Measurements from ENCODE around the gene CCDC30.
"Not testable (repeated sequence)": the region's sequence is repeated elsewhere in the genome, so short reads cannot be mapped to it uniquely, and the experiment has no call there.

CCDC30 gene

GRCh38 chr1:42453386-42453785 is 9.7 kb upstream of the CCDC30 start:
- DNase-seq, result no peak

DNA sequence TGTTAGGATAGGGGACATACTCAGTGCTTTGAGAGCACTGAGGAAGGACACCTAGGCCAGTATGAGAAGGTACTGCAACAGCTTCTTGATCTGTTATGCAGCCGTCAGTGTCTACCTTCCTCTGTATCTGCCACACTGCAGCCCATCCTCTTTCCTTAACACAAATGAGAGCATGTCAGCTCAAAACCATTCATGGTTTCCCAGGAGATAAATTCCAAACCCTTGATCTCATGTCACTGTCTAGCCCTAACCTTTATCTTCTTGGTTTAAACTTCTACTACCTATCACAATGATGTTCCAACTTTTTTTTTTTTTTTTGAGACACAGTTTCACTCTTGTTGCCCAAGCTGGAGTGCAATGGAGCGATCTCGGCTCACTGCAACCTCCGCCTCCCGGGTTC is 8.7 kb upstream of the CCDC30 start:
- no peak for DNase-seq

DNA sequence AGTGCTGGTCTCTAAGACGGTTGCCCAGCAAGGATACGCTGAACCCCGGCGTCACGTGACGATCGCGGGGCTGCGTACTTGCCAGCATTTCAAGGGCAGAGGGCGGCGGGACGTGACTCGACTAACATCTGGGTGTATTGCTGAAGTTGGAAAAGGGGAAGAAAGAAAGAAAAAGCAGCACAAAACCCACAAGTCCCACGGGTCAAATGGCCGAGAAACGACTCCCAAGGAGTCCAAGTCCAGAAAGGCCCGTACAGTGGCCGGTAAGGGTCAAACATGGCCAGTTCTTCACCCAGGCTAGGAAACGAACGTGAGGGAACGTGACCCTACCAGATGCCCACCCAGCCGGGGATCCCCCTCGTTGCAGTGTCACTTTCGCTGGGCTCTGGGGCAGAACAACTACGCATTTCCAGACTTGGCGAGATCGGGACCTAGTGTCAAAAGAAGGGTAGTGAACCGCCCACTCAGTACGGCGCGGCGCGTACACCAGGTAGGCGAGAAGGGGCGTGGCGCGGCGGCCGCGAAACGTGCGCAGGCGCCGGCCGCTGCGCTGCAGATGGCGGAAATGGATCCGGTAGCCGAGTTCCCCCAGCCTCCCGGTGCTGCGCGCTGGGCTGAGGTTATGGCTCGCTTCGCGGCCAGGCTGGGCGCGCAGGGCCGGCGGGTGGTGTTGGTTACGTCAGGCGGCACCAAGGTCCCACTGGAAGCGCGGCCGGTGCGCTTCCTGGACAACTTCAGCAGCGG is 6.9 kb upstream of the CCDC30 start, which contains the start of the genes PPCS and ZMYND12:
Gene PPCS (plus strand): TSS at position 534 of the 744 bp plus-strand sequence. CDS start 23 bp downstream, at position 557.
Gene ZMYND12 (minus strand): TSS at position 13 of the 744 bp plus-strand sequence. CDS start 25 bp downstream, outside the sequence.
- DNase-seq, result peak; percentile 86

DNA sequence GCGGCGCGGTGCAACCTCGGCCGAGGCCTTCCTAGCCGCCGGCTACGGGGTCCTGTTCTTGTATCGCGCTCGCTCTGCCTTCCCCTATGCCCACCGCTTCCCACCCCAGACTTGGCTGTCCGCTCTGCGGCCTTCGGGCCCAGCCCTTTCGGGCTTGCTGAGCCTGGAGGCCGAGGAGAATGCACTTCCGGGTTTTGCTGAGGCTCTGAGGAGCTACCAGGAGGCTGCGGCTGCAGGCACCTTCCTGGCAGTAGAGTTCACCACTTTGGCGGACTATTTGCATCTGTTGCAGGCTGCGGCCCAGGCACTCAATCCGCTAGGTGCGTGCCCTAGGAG is 6.4 kb upstream of the CCDC30 start:
- DNase-seq, result peak; percentile 33

GRCh38 chr1:42461196-42461595 is 1.9 kb upstream of the CCDC30 start:
- no peak for DNase-seq

DNA sequence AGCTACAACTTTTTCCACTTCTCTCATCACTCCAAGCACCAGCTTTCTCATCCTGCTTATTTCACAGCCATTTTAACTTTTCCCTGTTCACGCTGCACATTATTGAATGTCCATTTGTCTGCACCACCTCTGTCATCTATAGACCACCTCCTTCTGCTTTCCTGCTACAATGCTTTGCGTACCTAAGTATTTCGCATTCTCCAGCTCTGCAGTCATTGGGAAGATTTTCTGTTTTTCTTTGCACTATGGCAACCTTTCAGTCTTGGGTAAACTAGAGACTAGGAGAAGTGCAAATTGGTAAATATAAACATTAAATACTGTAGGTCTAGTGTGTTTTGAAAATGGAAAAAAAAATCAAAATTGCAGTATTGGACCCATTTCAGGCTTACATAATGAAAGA is 835 bp downstream of the CCDC30 start:
- DNase-seq, result no peak

DNA sequence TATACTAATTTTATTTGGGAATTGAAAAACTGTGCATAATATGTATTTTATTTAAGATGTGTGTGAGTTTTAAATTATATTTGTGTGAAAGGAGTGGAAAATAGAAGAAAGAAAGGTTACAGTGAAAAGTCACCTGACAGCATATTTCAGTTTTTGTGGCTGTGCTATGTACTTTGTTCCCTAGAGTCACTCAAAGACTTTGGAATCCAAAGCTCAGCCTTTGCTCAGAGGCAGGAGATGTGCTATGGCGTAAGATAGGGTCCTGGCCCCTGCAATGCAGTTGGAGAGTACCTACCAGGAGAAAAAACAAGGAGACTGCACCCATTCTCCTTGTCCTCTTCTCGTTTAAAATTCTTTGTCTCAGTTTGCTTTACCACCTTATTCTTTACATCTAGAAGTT is 2.9 kb downstream of the CCDC30 start:
- DNase-seq, result no peak

DNA sequence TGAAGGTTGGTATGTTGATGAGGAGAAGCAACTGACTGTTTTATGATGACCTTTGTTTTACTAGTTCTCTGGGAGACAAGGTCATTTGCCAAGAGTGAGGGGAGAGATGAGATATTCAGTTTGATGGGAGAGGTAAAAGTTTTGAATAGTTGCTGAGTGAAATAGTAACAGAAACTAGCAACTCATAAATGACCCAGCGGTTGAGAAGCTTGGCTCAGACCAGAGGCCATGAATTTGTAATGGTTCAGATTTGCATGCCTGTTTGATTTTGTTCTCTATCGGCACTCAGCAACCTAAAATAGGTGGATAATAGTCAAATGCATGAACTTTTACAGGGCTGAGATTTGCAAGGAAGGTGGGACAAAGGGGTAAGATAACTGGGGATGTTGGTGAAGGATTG is 6.6 kb downstream of the CCDC30 start:
- DNase-seq, result no peak

DNA sequence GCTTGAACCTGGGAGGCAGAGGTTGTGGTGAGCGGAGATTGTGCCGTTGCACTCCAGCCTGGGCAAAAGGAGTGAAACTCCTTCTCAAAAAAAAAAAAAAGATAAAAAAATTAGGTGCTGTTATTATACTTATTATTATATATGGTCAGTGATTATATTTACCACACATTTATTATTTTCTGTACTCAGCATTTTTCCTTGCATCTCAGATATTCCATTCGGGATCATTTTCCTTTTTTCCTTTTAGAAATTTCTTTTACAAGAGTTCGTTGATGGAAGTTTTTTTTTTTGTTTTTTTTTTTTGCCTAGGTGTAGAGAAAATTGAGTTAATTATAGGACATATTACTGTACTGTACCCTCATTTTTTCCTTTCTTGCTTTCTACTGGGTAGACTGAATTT is 13.5 kb downstream of the CCDC30 start:
- no peak for DNase-seq

DNA sequence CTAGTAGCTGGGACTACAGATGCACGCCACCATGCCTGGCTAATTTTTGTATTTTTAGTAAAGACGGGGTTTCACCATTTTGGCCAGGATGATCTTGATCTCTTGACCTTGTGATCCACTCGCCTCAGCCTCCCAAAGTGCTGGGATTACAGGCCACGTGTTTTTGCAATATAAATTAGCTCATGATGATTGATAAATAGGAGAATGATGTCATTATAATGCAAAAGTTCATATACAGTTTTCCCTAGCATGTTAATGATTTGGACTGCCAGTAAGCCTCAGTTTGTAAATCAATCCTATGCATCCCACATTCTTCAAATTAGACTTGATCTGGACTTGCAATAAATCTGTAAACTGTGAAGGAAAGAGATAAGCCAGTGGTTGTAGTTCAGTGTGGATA is 14.3 kb downstream of the CCDC30 start:
- DNase-seq, result not testable (repeated sequence)

- DNase-seq, result no peak
These were observed 14.7 kb downstream of the CCDC30 start for GRCh38 chr1:42477775-42478174.

GRCh38 chr1:42479621-42480020 is 16.5 kb downstream of the CCDC30 start:
- DNase-seq, result no peak

GRCh38 chr1:42480921-42481320 is 17.8 kb downstream of the CCDC30 start:
- no peak for DNase-seq

DNA sequence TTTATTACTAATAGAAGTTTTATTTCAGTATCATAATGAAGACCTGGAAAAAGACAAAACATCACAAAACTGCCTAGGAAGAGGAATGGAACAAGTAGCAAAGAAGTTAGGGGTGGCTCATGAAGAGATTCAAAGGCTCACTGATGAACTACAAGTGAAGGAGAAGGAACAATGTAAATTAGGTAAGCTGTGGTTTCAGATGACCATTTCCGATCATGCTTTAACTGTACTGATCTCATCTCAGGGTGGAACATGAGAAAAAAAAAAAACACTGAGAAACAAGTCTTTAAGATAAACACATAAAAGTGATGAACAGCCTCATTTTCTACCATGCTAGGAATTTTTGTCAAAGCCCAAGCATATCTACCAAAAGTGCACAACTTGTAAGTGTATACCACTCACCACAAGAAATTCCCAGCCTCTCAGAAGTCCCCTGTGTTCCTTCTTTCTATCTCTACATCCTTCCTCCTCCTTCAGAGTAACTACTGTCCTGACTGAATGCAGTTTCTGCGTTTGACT is 19.6 kb downstream of the CCDC30 start:
- no peak for DNase-seq

GRCh38 chr1:42484382-42484781 is 21.3 kb downstream of the CCDC30 start:
- no peak for DNase-seq

GRCh38 chr1:42490237-42490636 is 27.2 kb downstream of the CCDC30 start:
- DNase-seq, result no peak

DNA sequence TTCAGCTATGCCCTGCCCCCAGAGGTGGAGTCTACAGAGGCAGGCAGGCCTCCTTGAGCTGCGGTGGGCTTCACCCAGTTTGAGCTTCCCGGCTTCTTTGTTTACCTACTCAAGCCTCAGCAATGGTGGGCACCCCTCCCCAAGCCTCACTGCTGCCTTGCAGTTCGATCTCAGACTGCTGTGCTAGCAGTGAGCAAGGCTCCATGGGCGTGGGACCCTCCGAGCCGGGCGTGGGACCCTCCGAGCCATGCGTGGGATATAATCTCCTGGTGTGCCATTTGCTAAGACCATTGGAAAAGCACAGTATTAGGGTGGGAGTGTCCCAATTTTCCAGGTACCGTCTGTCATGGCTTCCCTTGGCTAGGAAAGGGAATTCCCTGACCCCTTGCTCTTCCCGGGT is 38.9 kb downstream of the CCDC30 start:
- DNase-seq, result not testable (repeated sequence)

GRCh38 chr1:42504535-42505128 is 41.5 kb downstream of the CCDC30 start:
- DNase-seq, result no peak

DNA sequence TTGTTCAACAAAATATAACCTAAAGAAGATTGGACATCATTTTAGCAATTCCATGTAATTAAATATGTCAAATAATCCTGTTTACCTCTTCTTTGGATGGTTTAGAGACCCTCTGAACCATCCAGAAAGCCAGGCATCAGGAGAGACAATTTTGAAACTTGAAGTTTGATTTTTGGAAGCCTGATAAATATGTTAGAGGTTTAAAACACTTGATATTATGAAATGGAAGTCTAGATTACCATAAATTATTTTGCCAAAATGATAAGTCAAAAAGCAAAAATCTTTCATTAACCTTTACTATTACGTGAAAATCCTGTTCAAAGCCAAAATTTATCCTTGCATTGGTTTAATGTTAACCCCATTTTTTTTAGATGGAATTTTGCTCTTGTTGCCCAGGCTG is 43.5 kb downstream of the CCDC30 start:
- DNase-seq, result no peak

- DNase-seq, result not testable (repeated sequence)
These were observed 48.6 kb downstream of the CCDC30 start for GRCh38 chr1:42511581-42512155.

DNA sequence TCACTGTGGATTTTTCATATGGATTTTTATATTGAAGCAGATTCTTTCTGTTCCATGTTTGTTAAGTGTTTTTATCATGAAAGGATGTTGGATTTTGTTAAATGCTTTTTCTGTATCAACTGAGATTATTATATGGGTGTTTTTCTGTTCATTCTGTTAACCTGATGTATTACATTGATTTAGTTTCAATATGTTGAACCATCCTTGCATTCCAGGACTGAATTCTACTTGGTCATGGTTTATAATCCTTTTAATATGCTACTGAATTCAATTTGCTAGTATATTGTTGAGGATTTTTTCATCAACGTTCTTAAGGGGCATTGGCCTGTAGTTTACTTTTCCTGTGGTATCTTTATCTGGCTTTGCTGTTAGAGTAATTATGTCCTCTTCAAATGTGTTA is 55.8 kb downstream of the CCDC30 start:
- no peak for DNase-seq

- no peak for DNase-seq
These were observed 60.1 kb downstream of the CCDC30 start for GRCh38 chr1:42523171-42523570.

DNA sequence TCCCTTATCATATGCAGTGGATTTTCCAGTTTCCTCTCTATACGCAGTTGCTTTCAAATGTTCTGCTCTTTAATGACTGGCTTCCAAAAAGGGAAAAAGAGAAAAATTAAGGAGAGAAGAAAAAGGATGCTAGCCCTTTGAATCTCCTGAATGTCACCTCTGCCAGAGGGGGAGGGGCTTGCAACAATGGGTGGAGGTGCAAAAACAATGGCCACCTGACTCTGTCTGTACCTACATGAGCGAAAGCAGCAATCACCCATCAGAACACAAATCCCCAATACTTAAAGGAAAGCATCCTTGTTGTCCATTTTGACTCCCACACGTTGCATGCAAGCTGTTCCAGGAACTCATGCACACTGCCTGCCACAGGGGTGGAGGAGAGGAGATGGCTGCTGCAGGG is 61.2 kb downstream of the CCDC30 start:
- DNase-seq, result no peak

GRCh38 chr1:42529724-42530181 is 66.7 kb downstream of the CCDC30 start:
- DNase-seq, result no peak
